NCI-H2107 (cell line): Measurements from ENCODE around the gene UBE2R2.
"Not testable (repeated sequence)": the region's sequence is repeated elsewhere in the genome, so short reads cannot be mapped to it uniquely, and the experiment has no call there.

Source experiments
- DNase-seq: peaks from one replicate; lab custom pipeline; 2025; lab: John Stamatoyannopoulos, UW

UBE2R2 gene

DNA sequence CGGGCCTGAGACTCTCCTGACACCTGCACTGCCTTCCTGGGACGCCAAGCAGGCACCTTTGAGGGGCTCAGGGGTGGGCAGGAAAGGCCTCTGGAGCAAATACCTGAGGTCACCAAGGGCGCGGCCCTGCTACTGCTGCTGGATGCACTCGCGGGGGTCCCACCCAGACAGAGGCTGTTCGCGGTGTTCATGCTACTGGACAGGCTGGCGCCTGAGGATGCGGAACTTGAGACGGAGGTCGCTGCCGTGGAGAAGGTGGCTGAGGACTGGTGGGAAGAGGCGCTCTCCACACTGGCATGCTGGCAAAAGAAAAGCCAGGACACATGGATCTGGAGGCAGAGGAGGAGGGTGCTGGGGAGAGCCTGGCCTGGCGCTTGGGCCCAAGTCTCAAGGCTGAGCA, 110.7 kb downstream of the UBE2R2 start:
- DNase-seq, result no peak

DNA sequence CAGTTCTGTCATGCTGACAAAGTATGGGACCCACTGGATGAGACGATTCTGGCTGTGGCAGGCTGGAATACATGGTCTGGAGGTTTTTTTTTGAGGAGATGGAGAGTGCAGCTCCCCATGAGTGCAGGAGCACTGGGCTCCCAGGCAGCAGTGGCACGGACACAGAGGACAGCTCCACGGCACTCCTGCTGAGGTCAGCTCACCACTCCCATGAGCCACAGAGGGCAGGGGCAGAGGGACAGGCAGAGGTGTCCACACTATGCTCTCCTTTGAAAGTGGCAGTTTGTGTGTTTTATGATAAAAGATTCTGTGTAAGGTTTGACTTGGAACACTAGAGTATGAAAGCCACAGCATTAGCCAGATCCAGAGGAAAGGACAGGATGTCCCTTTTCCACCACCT, 114.4 kb downstream of the UBE2R2 start:
- no peak for DNase-seq

DNA sequence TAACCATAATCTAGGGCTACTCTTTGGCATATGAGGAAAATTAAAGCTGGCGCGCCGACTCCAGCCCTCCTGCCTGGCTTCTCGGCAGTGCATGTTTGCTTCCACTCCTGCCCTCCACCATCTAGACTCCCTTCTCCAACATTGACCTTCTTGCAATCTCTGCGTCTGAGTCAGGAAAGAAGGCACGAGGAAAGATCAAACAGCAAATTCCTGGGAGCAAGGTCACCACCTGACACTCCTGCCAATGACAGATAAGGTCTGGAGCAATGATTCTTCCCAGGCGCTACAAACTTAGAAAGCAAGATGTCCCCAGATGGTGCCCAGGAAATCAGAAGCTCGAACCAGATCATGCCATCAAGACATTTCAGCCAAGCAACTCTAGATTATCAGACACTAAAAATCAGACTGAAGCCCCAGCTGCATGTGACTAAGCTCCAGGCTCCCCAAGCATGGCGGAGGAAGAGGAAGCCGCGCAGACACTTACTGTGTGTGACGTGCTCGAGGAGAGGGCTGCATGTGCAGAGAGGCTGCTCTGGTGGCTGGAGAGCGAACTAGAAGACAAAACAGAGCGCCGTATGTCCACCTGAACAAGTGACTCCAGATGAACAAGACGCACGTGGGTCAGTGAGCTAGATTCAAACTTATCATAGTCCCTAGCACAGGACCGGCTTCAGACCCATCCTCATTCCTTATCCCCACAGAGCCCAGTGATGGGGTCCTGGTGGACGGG, 115.3 kb downstream of the UBE2R2 start:
- DNase-seq, result no peak

DNA sequence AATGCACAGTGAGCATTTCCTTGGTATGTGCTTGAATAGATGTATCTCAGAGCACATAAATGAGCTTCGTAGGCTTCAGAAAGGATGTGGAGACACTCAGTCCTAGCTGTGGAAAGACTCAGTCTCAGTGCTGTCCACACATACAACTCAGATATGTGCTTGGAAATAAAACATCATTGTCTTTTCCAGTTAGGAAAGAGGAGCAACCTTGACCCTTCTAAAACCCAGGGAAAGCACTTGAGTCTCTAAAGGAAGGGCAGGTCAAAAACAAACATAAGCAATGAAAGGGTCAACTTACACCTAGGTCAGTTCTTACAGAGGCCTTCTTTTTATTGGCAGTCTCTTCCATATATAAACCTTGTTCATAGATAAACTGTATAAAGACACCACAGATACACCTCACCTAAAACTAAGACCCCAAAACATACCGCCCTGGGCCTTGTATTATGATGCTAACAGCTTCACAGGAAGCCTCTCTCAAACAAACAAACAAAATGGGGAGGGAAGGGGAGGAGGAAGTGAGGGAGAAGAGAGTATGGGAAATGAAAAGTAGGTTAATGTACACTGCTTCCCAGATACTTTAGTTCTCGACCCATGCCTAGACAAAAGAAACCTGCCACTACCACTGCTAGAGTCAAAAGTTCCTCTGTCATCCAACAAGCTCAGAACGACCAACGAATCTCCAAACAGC, 117.4 kb downstream of the UBE2R2 start:
- DNase-seq, result no peak

DNA sequence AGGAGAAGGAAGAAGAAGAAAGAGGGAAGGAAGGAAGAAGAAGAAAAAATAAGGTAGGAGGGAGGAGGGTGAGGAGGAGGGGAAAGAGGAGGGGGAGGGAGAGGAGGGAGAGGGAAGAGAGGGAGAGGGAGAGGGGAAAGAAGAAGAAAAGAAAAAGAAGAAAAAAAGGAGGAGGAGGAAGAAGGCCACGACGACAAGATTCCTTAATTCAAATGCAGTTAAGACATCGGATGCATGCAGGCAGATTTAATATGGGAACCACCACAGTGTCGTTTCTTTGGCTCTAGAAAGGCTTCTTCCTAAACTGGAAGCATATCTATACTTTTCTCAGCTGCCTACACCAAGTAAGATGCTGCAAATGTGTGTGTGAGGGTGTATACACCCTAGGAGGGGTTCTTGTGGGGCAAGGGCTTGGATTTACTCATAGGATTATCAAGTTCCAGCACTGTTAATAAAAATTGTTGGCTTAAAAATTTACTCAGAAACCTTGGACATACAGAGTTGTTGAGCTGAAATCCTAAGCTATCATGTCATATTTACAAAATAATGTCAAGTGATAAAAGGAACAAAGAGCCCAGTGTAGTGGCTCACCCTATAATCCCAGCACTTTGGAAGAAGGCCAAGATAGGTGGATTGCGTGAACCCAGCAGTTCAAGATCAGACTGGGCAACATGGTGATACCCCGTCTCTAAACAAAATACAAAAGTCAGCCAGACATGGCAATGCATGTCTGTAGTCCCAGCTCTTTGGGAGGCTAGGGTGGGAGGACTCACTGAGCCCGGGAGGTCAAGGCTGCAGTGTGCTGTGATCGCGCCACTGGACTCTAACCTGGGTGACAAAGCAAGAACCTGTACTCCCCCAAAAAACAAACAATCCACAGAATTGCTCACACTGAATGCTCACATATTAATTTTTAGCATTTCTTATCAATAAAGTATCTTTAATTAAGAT, 123.2 kb downstream of the UBE2R2 start:
- no peak for DNase-seq

DNA sequence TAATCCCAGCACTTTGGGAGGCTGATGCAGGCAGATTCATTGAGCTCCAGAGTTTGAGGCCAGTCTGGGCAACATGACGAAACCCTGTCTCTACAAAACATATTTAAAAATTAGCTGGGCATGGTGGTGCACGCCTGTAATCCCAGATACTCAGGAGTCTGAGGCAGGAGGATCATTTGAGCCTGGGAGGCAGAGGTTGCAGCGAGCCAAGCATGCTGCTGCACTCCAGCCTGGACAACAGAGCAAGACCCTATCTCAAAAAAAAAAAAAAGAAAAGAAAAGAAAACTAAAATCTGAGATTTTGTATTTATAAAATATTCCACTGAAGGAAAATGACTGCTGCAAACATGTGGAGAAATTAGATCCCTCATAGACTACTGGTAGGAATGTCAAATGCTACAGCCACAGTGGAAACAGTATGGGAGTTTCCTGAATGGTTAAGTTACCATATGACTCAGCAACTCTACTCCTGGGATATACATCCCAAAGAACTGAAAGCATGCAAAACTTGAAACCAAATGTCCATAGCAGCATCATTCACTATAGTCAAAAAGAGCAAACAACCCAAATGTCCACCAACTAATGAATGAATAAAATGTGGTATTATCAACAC, 125.6 kb downstream of the UBE2R2 start:
- DNase-seq, result no peak

DNA sequence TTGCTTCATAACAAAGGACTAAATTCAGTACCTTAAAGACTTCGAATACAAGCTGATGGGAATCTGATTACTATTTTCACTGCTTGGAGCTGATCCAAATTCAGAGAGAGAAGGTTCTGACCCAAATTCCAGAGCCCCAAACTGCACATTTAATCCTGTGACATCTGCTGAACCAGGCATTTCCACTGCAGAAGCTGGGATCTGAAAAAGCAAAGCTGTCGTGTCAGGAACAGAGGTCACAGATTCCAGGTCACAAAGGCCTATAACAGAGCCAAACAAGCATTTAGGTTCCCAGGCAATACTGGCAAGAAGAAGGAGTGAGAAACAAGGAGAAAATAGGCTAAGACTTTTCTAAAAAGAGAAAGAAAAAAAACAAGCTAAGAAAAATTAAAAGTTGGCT, 126.4 kb downstream of the UBE2R2 start:
- DNase-seq, result no peak

DNA sequence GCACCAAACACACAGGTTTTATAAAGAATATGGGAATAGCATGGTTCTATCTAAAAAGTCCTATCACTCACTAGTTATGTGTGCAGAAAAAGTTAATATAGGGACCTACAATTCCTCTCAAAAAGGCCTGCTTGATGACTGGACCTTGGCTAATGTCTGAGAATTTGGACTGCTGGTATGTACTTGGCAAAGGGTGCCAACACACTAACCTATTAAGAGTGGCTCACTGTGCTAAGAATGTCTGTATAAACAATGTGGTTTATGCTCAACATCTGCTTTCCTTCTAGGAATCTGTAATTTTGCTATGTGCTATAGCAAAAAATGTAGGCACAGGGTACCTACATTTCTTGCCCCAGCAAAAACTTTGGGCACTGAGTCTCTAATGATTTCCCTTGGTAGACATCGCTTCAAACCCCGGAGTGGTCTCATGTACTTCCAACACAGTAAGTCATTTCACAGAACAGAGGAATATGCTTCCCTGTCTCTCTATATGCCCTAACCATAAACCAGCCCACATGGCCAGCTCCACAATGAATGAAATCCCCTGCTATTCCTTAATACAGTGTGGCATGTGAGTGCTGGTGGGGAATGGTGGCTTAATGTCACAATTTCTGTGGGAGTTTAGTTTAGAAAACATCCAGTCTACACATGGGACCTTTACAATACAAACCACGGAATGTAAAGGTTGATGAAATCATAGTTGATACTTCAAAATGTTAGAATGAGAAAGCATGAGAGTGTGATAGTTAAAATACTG, 130.0 kb downstream of the UBE2R2 start:
- no peak for DNase-seq

DNA sequence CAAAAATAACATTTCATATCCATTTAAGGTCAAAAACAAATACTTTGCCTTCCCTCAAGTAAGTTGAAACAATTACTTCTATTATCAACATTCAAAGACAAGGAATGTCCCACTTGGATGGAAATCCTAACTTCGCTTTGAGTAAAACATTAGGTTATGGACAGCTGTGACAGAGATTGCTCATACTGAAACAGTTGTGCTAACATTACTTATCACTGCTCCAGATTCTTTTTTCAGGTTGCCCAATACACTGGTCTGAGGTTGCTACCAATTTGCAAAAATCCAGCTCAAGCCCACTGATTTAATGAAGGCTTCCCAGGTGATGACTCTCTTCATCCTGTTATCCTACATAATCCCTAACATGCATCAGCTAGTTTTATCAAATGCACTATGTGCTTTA, 133.4 kb downstream of the UBE2R2 start:
- no peak for DNase-seq

DNA sequence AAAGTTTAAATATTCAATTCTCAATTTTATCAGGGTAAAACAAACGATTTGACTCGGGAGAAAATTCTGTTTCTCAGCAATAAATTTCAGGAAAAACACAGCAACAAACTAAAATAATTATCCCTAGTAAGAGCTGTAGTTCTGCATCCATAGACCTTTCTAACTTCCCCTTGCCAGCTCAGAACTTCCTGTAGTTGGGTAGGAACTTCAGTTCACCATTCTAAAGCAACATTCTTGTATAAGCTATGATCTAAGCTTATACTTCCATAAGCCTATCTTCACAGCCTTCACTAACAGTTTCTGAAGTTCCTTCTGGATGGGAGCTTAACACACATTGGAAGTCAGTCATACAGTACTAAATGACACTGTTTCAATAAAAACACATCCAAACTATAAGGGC, 135.1 kb downstream of the UBE2R2 start:
- DNase-seq, result no peak

DNA sequence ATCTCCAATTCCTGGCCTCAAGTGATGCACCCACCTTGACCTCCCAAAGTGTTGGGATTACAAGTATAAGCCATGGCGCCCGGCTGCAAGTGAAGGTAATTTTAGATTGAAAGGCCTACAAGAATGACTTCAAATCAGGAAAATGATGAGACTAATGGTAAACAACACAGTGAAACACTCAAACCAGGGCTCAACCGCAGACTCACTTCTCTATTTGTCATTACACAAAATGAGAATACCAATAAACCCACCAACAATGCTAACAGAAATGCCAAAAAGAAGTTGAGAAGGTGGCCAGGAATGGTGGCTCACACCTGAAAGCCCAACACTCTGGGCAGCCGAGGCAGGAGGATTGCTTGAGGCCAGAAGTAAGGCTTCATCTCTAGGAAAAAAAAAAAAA, 139.6 kb downstream of the UBE2R2 start:
- DNase-seq, result no peak

DNA sequence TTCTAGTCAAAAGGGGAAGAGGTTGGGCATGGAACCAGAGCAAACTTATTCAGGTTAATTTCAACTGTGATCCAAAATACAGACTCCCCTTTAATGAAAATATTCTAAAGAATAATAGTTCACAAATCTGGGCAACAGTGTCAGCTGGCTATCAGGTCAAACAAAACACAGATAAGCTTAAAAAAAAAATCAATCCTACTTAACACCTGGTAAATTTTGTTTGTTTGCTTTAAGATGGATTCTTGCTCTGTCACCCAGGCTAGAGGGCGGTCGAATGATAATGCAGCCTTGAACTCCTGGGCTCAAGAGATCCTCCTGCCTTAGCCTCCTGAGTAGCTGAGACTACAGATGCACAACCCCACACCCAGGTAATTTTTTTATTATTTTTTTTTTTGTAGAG, 142.8 kb downstream of the UBE2R2 start:
- DNase-seq, result no peak

DNA sequence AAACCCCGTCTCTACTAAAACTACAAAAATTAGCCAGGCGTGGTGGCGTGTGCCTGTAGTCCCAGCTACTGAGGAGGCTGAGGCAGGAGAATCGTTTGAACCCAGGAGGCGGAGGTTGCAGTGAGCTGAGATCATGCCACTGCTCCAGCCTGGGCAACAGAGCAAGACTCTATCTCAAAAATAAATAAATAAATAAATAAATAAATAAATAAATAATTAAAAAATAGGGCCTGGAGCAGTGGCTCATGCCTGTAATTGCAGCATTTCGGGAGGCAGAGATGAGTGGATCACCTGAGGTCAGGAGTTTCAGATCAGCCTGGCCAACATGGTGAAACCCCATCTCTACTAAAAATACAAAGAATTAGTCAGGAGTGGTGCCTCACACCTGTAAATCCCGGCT, 145.5 kb downstream of the UBE2R2 start:
- not testable (repeated sequence) for DNase-seq

DNA sequence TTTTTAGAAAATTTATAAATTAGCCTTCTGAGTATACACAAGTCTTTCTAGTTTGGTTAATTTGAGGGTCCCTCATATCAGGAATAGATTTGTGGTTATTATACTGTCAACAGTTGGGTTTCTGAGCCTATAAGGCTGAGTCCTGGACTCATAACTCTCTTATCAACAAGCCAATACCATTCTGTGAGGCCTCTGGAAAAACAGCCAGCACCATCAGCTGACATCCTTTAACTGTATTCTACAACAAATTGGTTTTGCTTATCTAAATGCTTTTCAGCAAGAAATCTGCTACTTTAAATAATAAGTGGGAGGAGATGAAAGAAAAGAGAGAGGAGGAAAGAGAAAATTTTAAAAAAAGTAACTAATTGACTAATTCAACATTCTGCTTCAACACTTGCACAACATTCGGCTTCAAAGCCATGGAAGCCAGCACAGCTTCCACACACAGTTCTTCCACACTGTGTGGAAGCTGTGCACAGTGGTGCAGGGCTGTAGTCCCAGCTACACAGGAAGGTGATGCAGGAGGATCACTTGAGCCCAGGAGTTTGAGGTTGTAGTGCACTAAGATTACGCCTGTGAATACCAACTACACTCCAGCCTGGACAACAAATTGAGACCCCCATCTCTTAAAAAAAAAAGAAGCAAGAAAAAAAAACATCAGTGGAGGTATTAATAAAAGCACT, 147.3 kb downstream of the UBE2R2 start:
- DNase-seq, result no peak
